Measurements from ENCODE around the gene AP3M1.
"Not testable (repeated sequence)": the region's sequence is repeated elsewhere in the genome, so short reads cannot be mapped to it uniquely, and the experiment has no call there.

Gene AP3M1, protein sequence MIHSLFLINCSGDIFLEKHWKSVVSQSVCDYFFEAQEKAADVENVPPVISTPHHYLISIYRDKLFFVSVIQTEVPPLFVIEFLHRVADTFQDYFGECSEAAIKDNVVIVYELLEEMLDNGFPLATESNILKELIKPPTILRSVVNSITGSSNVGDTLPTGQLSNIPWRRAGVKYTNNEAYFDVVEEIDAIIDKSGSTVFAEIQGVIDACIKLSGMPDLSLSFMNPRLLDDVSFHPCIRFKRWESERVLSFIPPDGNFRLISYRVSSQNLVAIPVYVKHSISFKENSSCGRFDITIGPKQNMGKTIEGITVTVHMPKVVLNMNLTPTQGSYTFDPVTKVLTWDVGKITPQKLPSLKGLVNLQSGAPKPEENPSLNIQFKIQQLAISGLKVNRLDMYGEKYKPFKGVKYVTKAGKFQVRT

DNA sequence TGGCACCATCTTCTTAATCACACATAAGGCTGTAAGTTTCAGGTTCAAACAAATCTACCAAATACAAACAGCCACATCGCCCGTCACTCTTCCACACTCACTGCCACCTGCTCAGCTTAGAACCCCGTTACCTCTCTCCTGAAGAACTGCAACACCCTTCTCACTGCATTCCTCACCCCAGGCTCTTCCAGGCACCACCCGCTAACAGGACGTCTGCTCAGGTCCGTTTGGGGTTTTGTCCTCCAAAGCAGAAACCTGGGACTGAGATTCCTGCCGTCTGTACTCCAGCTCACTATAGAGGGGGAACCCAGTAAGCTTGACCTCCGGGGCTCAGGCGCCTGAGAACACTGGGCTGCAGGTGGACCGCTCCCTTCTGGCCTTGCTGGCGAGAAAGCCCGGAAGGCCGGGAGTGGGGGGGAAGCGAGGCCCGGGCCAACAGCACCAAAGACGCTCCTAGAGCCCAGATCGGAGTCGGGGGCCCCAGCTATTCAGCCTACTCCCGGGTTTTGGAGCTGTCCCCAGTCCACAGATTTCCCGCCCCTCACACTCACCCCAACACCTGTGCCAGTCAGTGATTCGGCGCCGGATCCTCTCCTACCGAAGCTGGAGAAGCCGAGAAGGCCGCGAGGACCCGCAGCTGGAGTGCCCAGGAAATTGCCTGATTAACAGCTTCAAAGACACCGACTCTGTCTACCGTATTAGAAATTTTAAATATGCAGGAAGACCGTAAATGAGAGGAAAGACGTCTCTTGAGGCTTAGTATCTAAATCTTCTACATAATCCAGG lies at the start of gene AP3M1:
AP3M1 (minus strand) TSS at position 625 of the 786 bp plus-strand sequence. CDS start 12,449 bp downstream, outside the sequence.
- no peak for DNase-seq

- DNase-seq, result no peak
Observed at GRCh38 chr10:74199315-74199714, 48.7 kb upstream of the AP3M1 start.

- no peak for DNase-seq
Observed at GRCh38 chr10:74194999-74195398, 44.4 kb upstream of the AP3M1 start.

GRCh38 chr10:74194545-74194944 lies 43.9 kb upstream of the AP3M1 start:
- peak; percentile 26 for DNase-seq

GRCh38 chr10:74190494-74190893 lies 39.9 kb upstream of the AP3M1 start:
- DNase-seq, result no peak

DNA sequence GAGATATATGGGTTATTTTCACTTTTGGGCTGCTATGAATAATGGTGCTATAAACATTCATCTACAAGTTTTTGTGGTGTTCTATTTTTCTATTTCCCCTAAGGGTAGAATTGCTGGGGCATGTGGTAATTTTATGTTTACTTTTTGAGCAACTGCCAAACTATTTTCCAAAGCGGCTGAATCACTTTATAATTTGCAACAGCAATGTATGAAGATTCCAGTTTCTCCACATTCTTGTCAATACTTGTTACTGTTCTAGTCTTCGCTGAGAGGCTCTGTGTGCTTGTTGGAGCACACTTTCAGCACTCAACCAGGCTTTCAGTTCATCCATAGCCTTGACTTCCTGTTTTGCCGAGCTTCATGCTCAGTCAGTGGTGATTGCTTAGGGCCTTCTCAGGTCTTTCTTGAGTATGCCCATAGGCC lies 39.4 kb upstream of the AP3M1 start:
- peak; percentile 43 for DNase-seq

DNA sequence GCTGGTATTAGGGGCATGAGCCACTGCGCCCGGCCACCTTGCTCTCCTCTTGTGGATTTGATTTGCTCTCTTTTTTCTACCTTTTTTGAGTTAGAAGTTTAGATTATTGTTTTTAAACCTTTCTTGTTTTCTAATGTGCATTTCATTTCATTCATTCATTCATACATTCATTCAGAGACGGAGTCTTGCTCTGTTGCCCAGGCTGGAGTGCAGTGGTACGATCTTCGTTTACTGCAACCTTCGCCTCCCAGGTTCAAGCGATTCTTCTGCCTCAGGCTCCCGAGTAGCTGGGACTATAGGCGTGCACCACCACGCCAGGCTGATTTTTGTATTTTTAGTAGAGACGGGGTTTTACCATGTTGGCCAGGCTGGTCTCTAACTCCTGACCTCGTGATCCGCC lies 38.0 kb upstream of the AP3M1 start:
- DNase-seq, result not testable (repeated sequence)

GRCh38 chr10:74187237-74187636 lies 36.6 kb upstream of the AP3M1 start:
- no peak for DNase-seq

GRCh38 chr10:74186678-74187077 lies 36.0 kb upstream of the AP3M1 start:
- no peak for DNase-seq

DNA sequence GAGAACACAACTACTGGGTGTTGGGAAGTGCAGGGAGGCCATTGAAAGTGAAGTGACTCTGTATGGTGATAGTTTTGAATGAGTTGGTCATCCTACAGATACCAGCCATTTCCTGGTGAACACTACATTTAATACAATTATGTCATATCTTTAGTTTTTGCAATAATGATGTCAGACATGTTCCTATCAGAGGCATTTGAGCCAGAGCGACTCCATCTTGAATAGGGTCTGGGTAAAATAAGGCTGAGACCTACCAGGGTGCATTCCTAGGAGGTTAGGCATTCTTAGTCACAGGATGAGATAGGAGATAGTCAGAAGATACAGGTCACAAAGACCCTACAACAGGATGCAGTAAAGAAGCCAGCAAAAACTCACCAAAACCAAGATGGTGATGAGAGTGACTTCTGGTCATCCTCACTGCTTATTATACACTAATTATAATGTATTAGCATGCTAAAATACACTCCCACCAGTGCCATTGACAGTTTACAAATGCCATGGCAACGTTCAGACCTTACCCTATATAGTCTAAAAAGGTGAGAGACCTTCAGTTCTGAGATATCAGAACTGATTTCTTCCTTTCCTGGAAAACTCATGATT lies 28.6 kb upstream of the AP3M1 start:
- DNase-seq, result no peak

DNA sequence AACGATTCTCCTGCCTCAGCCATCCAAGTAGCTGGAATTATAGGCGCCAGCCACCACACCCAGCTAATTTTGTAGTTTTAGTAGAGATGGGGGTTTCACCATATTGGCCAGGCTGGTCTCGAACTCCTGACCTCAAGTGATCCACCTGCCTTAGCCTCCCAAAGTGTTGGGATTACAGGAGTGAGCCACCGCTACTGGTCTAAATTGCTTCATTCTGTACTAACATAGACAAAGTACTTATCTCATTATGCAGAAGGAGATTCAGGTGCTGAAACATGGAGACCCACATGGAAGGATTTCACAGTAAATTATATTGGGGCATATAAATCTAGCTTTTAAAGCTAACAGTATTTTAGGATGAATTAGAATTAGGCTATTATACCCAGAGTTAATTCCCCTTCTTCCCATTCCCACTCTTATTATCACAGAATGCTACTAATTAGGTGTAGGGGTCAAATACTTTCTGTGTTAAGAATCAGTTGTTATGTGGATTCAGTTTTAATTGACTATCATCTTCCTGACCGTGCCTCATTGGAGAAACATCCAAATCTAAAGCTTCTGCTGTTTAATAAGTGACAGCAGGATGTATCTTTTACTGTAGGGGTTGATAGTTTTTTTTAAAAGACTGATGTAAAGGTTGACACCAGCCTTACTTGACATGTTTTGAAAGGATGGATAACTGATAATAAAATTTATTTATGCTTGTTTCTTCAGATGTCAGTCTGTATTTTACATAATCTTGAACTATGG lies 27.6 kb upstream of the AP3M1 start:
- DNase-seq, result no peak

GRCh38 chr10:74177140-74177677 lies 26.6 kb upstream of the AP3M1 start:
- DNase-seq, result peak; percentile 40

DNA sequence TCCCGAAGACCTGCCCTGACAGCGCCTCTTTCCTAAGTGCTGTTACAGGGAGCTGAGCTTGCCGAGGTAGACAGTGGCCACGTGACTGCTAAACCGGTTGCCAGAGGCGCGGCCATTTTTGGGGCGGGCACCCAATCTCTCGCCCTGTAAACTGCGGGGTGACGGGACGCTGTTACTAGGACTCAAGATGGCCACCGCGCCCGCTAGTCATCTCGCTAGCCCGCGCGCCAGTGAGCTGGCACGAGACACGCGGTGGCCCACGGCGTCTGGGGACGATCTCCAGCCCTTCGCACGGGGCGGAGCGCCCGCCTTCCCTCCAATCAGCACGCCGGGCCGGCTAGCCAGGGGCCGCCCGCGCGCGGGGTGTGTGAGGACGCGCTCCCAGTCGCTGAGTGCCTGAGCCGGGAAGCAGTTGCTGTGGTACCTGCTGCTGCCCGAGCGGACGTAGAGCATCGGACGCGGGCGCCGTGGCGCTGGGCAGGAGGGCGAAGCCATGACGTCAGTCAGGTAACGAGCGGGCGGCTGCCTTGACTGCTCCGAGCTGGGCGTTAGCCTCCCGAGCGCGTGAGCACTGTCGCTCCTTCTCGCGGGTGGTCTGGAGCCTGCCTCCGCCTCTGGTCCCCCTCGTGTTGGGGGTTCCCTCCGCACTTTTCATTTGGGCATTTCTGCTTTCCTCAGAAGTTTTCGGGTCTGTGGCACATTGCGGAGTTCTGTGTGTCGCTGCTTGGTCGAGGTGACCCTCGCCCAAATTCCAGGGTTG lies 25.9 kb upstream of the AP3M1 start:
- DNase-seq, result peak; percentile 96

- no peak for DNase-seq
Observed at GRCh38 chr10:74175510-74176379, 25.1 kb upstream of the AP3M1 start.

GRCh38 chr10:74174521-74174920 lies 23.9 kb upstream of the AP3M1 start:
- no peak for DNase-seq

- no peak for DNase-seq
Observed at GRCh38 chr10:74171625-74172024, 21.0 kb upstream of the AP3M1 start.

- DNase-seq, result no peak
Observed at GRCh38 chr10:74167443-74167842, 16.8 kb upstream of the AP3M1 start.

DNA sequence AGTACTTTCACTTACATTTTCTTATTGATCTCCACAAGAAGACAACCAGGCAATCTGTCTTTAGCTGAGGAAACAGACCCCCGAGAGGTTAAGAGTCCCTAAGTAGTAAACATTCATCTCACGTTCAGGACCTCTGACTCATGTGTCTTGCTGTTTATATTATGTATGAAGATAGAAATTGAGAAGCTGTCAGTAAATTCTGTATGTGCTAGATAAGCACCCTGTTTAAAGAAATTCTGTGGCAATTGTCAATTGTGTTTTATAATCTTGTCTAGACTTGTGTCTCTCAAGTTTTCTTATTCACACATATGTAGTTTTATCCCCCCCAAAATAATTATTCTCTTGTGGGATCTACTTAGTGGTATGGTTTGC lies 14.9 kb upstream of the AP3M1 start:
- no peak for DNase-seq

DNA sequence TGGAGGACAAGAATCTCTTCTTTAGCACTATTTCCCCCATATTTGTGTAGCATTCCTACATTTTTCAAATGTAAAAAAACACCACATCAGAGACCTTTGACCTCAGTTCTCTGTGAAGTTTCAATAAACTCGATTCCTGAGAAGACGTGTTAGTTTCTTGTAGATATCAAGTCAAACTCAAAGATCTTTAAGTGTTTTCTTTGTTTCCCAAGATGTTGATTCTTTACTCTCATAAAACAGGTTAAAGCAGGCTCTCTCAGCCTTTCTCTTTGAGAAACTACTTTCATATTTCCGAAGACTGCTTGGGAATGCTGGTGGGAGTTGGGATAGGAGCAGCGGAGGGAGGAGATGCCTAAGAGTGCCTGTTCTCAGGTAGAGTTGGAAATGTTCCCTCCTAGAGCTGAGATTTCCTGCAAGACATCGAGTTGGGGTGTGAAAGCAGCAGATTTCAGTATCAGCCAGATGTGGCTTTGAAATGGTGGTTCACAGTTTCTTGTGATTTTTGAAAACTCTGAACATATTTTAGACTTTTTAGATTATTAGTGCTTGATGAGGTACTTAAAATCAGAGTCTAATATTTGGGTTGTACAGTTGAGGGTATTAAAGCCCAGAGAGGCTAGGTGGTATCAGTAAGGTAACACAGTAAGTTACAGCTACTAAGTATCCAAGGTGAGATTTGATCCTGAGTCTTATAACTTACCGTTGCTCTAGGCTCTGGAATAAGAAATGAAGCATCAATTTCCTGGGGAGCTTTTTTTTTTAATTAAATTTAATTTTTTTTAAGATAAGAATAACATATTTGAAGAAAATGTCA lies 14.3 kb upstream of the AP3M1 start:
- DNase-seq, result no peak
